Omental fat pad (tissue), 4 donors: ENCODE results near the gene NOX5. TPM values are rescaled to one million over a fixed set of nuclear protein-coding genes. Genes with fewer than 3 reads are reported as not detected.

Experiments
- ATAC-seq: fragments of 150-250 bp; one replicate; pipeline ENCODE4 v1.9.1; 2016; ENCODE audit warnings: mild to moderate bottlenecking, moderate library complexity; ENCODE audit not compliant: low FRiP score
- DNase-seq: peaks from one replicate; pipeline ENCODE4 v3.0.0-alpha.2; 2019; ENCODE audit warnings: low spot score
- total RNA-seq, 4 donors: library from RNA; depleted of rRNA; stranded (reverse); fragments of >200 nt; gene quantifications; one replicate each; pipeline ENCODE4 v1.1.0, GENCODE V29; 2016
- TF ChIP-seq, protein P1 (sequence below), 3 donors: fragments of 450-650 bp; IDR thresholded peaks; one replicate each; pipeline ENCODE4 v1.5.1; 2016 to 2017; ENCODE audit warnings: antibody characterized with exemption in 3 of 3, mild to moderate bottlenecking in 3 of 3, moderate library complexity in 2 of 3

NOX5 gene
- total RNA-seq, 4 donors from 2014 or later, result 0.28 to 0.56 (median 0.42) TPM

GRCh38 chr15:69031013-69032001 lies 16.8 kb downstream of the NOX5 start:
- peak; percentile 33 for ATAC-seq
- DNase-seq, result no peak
- TF ChIP-seq, protein P1, sequence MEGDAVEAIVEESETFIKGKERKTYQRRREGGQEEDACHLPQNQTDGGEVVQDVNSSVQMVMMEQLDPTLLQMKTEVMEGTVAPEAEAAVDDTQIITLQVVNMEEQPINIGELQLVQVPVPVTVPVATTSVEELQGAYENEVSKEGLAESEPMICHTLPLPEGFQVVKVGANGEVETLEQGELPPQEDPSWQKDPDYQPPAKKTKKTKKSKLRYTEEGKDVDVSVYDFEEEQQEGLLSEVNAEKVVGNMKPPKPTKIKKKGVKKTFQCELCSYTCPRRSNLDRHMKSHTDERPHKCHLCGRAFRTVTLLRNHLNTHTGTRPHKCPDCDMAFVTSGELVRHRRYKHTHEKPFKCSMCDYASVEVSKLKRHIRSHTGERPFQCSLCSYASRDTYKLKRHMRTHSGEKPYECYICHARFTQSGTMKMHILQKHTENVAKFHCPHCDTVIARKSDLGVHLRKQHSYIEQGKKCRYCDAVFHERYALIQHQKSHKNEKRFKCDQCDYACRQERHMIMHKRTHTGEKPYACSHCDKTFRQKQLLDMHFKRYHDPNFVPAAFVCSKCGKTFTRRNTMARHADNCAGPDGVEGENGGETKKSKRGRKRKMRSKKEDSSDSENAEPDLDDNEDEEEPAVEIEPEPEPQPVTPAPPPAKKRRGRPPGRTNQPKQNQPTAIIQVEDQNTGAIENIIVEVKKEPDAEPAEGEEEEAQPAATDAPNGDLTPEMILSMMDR (IDR thresholded peaks at IDR 0.05), result no peak

- TF ChIP-seq, protein P1 (IDR thresholded peaks at IDR 0.05), result no peak
- DNase-seq (no peak), ATAC-seq (no peak)
Measured at GRCh38 chr15:69032031-69032430, 17.5 kb downstream of the NOX5 start.

- DNase-seq (no peak), ATAC-seq (no peak)
- TF ChIP-seq, protein P1 (IDR thresholded peaks at IDR 0.05), result no peak
Measured at GRCh38 chr15:69032703-69033373, 18.3 kb downstream of the NOX5 start.

DNA sequence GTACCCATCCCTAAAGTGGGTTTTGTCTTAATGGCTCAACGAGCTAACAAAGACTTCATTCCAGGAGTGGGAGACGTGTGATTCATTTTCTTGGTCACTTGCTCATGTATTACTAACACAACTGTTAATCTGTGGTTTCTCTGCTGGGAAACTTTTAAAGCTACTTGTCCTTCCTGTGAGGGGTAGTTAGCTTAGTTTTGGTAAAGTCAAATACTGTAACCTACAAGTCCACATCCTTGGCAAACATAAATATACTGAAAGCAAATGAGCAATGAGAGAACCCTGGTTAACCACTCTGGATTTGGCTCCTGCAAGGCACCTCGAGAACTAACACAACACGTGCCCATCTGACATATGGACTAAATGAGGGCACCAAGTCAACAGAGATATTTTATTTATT lies 19.9 kb downstream of the NOX5 start:
- DNase-seq (no peak), ATAC-seq (no peak)
- TF ChIP-seq, protein P1 (IDR thresholded peaks at IDR 0.05), result no peak

DNA sequence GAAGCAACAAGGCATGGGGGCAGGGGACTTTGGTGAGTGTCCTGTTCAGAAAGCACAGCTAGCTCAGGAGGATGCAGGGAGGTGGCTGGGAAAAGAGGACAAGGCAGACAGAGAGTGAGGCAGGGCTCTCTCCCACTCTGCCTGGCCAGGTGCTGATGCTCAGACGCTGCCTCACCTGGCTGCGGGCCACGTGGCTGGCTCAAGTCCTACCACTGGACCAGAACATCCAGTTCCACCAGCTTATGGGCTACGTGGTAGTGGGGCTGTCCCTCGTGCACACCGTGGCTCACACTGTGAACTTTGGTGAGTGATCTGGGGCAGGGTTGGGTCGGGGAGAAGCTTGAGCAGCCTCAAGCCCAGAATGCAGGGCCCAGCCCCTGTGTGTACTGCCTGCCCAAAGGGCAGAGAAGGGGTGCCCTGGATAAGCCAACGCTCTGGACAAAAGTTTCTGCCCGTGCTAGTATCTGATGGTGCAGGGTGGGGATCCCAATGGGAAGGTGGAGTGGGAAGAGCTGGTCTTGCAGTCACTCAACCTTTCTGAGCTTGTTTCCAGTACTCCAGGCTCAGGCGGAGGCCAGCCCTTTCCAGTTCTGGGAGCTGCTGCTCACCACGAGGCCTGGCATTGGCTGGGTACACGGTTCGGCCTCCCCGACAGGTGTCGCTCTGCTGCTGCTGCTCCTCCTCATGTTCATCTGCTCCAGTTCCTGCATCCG lies 20.9 kb downstream of the NOX5 start:
- DNase-seq (no peak), ATAC-seq (no peak)
- TF ChIP-seq, protein P1 (IDR thresholded peaks at IDR 0.05), result no peak

DNA sequence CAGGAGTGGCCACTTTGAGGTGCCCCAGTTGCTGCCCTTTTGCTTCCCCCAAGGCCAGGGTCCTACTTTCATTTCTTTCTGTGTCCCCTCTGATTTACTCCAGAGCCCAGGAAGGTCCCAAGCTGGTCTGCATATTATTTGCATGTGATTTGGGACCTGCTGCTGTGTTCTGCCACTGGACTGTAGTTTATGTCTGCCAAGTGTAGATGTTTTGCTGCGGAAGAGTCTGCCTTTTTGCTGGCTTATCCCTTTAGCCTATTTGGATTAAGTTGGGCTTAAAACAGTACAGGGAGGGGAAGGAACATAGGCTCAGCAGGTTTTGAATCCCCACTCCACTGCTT lies 21.4 kb downstream of the NOX5 start:
- ATAC-seq (no peak), DNase-seq (no peak)
- TF ChIP-seq, protein P1 (IDR thresholded peaks at IDR 0.05), result no peak
